Stimulated activated naive CD4-positive, alpha-beta T cell (primary cell): ENCODE results near the gene TJP1.

Experiments
- DNase-seq, 6 experiments: peaks; one replicate each; lab custom pipeline; 2025; lab: John Stamatoyannopoulos, UW

Gene TJP1

GRCh38 chr15:29822100-29822683, at the start of gene TJP1:
TJP1 (minus strand) TSS chr15:29822468; CDS start chr15:29822028, 440 bp downstream.
- DNase-seq, result no peak

DNA sequence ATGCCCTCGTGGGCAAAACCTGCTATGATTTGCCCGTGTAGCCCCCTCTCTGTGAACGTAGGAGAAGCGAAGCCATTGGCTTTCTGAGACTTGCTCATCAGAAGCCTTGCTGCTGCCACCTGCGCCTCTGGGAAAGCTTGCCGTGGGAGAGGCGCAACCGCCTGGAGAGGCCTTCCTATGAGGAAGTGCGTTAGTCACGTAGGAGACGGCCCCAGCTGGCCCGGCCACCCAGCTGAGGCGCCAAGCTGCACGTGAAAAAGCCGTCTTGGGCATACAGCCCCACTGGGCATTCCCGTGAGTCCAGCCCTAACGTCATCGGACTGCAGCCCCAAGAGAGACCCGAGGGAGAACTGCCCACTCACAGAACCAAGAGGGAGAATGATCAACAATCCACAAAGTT, 49.1 kb upstream of the TJP1 start:
- no peak for DNase-seq

GRCh38 chr15:29870495-29871151, 48.4 kb upstream of the TJP1 start:
- no peak for DNase-seq

DNA sequence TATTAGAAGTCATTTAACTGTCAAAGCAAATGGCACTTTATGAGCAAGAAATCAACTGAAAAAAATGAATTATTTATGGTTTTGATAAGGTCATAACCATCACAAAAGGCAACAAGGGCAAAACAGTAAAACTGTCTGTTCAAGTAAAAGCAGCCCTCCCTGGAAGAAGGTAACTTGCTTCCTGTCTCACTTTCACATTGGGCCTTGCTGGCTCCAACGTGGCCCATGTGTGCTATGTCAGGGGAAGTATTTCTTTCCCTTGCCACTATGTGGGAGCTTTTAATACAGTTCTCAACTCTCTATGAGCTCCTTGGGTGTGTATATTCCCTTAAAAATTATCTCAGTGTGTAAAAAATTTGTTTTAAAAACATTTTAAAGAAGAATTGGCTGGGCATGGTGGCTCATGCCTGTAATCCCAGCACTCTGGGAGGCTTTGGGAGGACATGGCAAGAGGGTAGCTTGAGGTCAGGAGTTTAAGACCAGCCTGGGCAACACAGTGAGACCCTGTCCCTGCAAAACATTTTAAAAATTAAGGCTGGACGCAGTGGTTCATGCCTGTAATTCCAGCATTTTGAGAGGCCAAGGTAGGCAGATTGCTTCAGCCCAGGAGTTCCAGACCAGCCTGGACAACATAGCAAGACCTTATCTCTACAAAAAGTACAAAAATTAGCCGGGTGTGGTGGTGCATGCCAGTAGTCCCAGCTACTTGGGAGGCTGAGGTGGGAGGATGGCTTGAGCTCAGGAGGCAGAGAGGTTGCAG, 45.2 kb upstream of the TJP1 start:
- no peak for DNase-seq

- no peak for DNase-seq
Observed at GRCh38 chr15:29866337-29866736, 44.1 kb upstream of the TJP1 start.

DNA sequence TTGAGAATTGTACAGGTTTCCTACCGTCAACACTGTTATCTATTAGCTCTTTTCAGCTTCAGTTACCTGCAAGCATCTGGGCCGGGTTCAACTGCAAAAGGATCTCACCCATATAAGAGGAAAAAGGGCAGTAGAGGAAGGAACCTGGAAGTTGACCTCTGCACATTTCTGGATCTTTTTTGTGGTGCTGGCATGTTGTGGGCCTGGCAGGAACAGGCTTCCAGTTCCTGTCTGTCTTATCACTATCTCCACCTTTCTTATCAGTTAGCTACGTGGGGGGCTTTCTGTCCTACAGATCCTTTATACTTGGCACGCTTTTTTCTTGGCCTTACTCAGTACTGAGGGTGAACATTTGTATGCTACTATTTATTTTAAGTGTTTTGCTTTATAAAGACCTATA, 42.2 kb upstream of the TJP1 start:
- DNase-seq, result no peak

DNA sequence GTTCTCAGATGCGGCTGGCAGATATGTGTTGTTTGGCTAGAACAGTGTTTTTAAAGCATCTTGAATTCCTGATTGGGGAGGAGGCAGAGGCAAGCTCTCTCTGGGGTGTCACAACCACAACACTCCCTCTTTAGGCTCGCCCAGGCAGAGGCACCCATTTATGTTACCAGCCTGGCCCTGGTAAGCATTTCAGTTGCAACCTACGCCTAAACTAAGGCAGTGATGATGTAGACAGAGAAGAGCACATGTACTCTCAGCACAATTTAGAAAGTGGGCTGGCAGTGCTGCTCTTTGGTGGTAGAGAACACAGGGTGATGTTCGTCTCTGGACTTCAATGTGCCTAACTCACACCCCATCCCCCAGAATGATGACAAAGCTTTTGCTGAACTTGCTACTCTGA, 41.2 kb upstream of the TJP1 start:
- DNase-seq, result no peak

DNA sequence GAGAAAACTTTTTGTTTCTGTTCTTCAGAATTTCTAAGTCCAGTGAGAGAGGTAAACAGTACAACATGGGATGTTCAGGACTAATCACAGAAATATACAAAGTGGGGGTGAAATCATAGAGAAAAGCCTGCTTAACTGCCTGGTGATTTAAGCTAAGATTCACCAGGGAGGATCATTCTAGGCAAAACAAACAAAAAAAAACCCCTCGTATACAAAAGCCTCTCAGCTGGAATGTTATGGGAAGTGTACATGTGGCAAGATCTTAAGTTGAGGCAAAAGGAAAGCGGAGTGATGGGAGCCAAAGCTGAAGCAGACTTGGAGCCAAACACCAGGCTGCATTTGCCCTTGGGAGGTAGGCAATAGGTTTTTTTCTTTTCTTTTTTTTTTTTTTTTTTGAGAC, 40.0 kb upstream of the TJP1 start:
- no peak for DNase-seq

DNA sequence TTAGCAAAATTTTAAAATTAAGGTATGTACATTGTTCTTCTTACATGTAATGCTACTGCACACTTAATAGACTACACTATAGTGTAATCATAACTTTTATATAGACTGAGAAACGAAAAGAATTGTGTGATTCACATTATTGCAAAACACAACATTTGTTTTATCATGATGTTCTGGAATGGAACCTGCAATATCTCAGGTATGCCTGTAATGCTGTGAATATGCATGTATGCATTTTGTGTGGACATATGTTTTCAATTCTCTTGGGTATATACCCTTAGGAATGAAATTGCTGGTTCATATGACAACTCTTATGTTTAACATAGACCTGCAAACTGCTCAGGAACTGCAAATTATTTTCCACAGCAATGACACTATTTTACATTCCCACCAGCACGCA, 38.6 kb upstream of the TJP1 start:
- no peak for DNase-seq

GRCh38 chr15:29859973-29860715, 37.9 kb upstream of the TJP1 start:
- no peak for DNase-seq

DNA sequence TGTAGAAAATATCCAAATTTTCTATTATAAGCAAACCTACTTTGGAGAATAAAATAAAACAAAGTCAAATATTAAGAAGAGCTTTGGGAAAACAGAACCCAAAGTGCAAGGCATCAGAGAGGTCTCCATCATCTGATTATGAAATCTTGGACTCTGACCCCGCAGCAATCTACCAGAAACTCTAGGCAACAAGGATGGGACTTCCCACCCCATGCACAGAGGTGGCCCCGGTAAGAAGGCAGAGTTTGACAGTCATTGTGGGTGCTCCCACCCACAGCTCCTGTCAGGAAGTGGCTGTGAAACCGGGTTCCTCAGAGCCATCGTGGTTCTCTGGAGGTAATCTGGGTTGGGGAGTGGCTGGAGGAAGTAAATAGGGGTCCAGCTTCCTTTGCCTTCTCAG, 37.0 kb upstream of the TJP1 start:
- DNase-seq, result no peak

DNA sequence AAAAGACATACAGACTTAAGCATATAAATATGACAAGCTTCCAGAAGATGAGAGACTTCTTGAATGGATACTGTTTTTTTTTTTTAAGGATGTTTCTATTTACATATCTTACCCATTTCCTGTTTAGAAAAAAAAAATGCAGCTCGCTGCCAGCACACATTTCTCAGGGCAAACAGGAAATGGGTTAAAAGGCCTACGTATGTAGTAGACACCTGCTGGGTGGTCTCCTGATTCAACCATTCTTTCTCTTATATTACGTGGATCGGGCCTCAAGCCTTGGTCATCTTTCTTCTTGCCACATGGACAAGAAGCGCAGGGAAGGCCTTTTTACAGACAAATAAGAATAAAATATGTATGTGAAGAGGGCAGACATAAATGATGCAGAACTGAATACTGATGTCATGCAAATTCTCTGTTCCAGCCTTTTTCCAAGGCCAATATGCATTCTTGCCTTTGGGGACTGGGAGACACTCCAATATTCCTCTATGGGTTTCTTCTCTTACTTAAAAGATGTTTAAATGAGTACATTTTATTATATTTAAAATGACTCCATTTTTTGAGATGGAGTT, 35.0 kb upstream of the TJP1 start:
- DNase-seq, result no peak

GRCh38 chr15:29854413-29854812, 32.1 kb upstream of the TJP1 start:
- no peak for DNase-seq

GRCh38 chr15:29853211-29853987, 31.1 kb upstream of the TJP1 start:
- no peak for DNase-seq

GRCh38 chr15:29852201-29852600, 29.9 kb upstream of the TJP1 start:
- no peak for DNase-seq

GRCh38 chr15:29849716-29850115, 27.4 kb upstream of the TJP1 start:
- no peak for DNase-seq

GRCh38 chr15:29849218-29849617, 26.9 kb upstream of the TJP1 start:
- no peak for DNase-seq

- no peak for DNase-seq
Observed at GRCh38 chr15:29844290-29844903, 22.1 kb upstream of the TJP1 start.

GRCh38 chr15:29842290-29842689, 20.0 kb upstream of the TJP1 start:
- no peak for DNase-seq

GRCh38 chr15:29840926-29841325, 18.7 kb upstream of the TJP1 start:
- DNase-seq, result no peak

DNA sequence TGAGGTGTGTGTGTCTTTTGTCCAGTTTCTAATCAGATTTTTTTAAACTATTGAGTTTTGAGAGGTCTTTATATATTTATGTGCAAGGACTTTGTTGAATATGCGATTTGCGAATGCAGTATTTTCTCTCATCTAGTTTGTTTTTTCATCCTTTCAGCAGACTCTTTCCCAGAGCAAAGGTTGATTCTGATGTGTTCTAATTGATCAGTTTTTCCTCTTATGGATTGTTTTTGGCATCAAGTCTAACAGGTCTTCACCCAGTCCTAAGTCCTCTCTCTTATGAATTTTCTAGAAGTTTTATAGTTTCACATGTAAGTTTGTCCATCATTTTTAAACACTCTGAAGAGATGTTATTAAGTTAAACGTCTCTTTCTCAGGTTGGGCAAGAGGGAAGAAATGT, 17.8 kb upstream of the TJP1 start:
- no peak for DNase-seq
